Esophagus squamous epithelium (tissue), 5 donors: ENCODE data around the gene PEX14. TPM values are rescaled to one million over a fixed set of nuclear protein-coding genes. Genes with fewer than 3 reads are reported as not detected.

ENCODE experiments used
- DNase-seq: peaks from one replicate; lab custom pipeline; 2025; lab: John Stamatoyannopoulos, UW
- H3K27ac ChIP-seq, 4 donors: fragments of 200-600 bp; sonication (generic); one replicate each; pipeline ENCODE4 v1.5.1; 2016 to 2019; ENCODE audit warnings: mild to moderate bottlenecking in 1 of 4
- H3K27me3 ChIP-seq, 4 donors: fragments of 200-600 bp; sonication (generic); 1 replicate in 3 of 4; 2 replicates in 1 of 4; pipeline versions ENCODE4 v1.5.1 to v1.6.0; 2017 to 2021; ENCODE audit warnings: antibody characterized with exemption in 1 of 4
- H3K36me3 ChIP-seq, 3 donors: fragments of 200-600 bp; sonication (generic); one replicate each; pipeline ENCODE4 v1.5.1; 2016 to 2019
- H3K4me1 ChIP-seq, 3 donors: fragments of 200-600 bp; sonication (generic); one replicate each; pipeline ENCODE4 v1.5.1; 2017 to 2019
- H3K4me3 ChIP-seq, 4 donors: fragments of 200-600 bp; sonication (generic); 1 replicate in 3 of 4; 2 replicates in 1 of 4; pipeline ENCODE4 v1.5.1; 2016 to 2019; ENCODE audit warnings: mild to moderate bottlenecking in 2 of 4, moderate library complexity in 1 of 4
- H3K9me3 ChIP-seq, 3 donors: fragments of 200-600 bp; sonication (generic); one replicate each; pipeline ENCODE4 v1.5.1; 2016 to 2019
- CTCF ChIP-seq, 6 experiments: fragments of 450-650 bp in 4 of 6; fragments of 200-600 bp in 2 of 6; sonication (generic) in 2 of 6; IDR thresholded peaks; one replicate each; pipeline ENCODE4 v1.5.1; 2016 to 2019; ENCODE audit warnings: antibody characterized with exemption in 6 of 6, mild to moderate bottlenecking in 4 of 6, moderate library complexity in 4 of 6
- POLR2A ChIP-seq, 4 donors: fragments of 450-650 bp; IDR thresholded peaks; one replicate each; pipeline ENCODE4 v1.6.1; 2017; ENCODE audit warnings: antibody characterized with exemption in 4 of 4, mild to moderate bottlenecking in 4 of 4, moderate library complexity in 3 of 4
- WGBS, 2 donors: methylation state at CpG; one replicate each; pipeline ENCODE4 v1.1.5; 2018; 5-methylcytosine and 5-hydroxymethylcytosine counted together
- intact Hi-C: fragments of 100-400 bp; cut with DNase I; formaldehyde crosslinking; loops from one replicate; pipeline ENCODE4 v1.15.0; 2022
- total RNA-seq, 4 donors: library from RNA; depleted of rRNA; stranded (reverse); fragments of >200 nt; gene quantifications; one replicate each; pipeline ENCODE4 v1.1.0, GENCODE V29; 2016
- donor health status: DM: yes; HTN: yes; CAD: no.

Gene PEX14
- total RNA-seq, 4 donors from 2014 or later, result 9.4 to 22.9 (median 15.2) TPM

GRCh38 chr1:10635085-10635896 is 160.5 kb downstream of the PEX14 start:
- Histone ChIP-seq H3K27me3 (peaks cover 0 to 5% (median 0%) of the 10 kb centered on the region in 4 donors), H3K4me3 (peak overlapping the region in 2 of 4 donors; percentile 18 to 36), H3K36me3 (peaks cover 0 to 53% (median 6%) of the 10 kb centered on the region in 3 donors), H3K27ac (peak overlapping the region; percentile 82 to 93 (median 90)), H3K4me1 (peaks cover 36 to 92% (median 46%) of the 10 kb centered on the region in 3 donors), H3K9me3 (no peaks in the 10 kb centered on the region)
- intact Hi-C loops, result no loop called here
- TF ChIP-seq CTCF (IDR thresholded peaks at IDR 0.05) (no peak), POLR2A (IDR thresholded peaks at IDR 0.05) (peak in 2 of 4 donors; percentile 24 to 38)
- DNase-seq, result no peak
- WGBS, 2 donors, result 15 to 26% methylated on average over 11 to 15 of the region's 23 CpGs

GRCh38 chr1:10635992-10636391 is 161.2 kb downstream of the PEX14 start:
- 40 to 81% methylated on average over 1 to 6 of the region's 18 CpGs for WGBS, 2 donors
- Histone ChIP-seq H3K27ac (peak overlapping the region; percentile 82 to 93 (median 90)), H3K36me3 (peaks cover 0 to 53% (median 6%) of the 10 kb centered on the region in 3 donors), H3K27me3 (peaks cover 0 to 5% (median 0%) of the 10 kb centered on the region in 4 donors), H3K4me1 (peaks cover 39 to 93% (median 51%) of the 10 kb centered on the region in 3 donors), H3K9me3 (no peaks in the 10 kb centered on the region), H3K4me3 (peak overlapping the region in 2 of 4 donors; percentile 18 to 36)
- DNase-seq, result no peak
- TF ChIP-seq CTCF (IDR thresholded peaks at IDR 0.05) (peak in 1 of 6 experiments; percentile 6), POLR2A (IDR thresholded peaks at IDR 0.05) (no peak)
- intact Hi-C loops, result no loop called here

- intact Hi-C loops, result no loop called here
- peaks cover 39 to 83% (median 44%) of the 10 kb centered on the region in 3 donors for H3K4me1 ChIP-seq
- WGBS, 2 donors, result 30 to 80% methylated on average over 2 of the region's 9 CpGs
Measured at GRCh38 chr1:10637400-10637799, 162.7 kb downstream of the PEX14 start.

GRCh38 chr1:10637834-10638558 is 163.2 kb downstream of the PEX14 start:
- Histone ChIP-seq H3K36me3 (peaks cover 7 to 54% (median 11%) of the 10 kb centered on the region in 3 donors), H3K4me3 (peak overlapping the region in 3 of 4 donors; percentile 26 to 49 (median 37)), H3K27ac (peak overlapping the region; percentile 67 to 92 (median 80)), H3K9me3 (no peaks in the 10 kb centered on the region), H3K27me3 (peaks cover 0 to 5% (median 0%) of the 10 kb centered on the region in 4 donors), H3K4me1 (peaks cover 39 to 78% (median 44%) of the 10 kb centered on the region in 3 donors)
- 30 to 44% methylated on average over 9 to 11 of the region's 29 CpGs for WGBS, 2 donors
- TF ChIP-seq CTCF (IDR thresholded peaks at IDR 0.05), result no peak
- TF ChIP-seq POLR2A (IDR thresholded peaks at IDR 0.05), result no peak
- intact Hi-C loops, result no loop called here
- DNase-seq, result no peak

More at GRCh38 chr1:10637400-10637799, 162.7 kb downstream of the PEX14 start:
- no peak for DNase-seq
- peak overlapping the region; percentile 46 to 92 (median 80) for H3K27ac ChIP-seq
- H3K9me3 ChIP-seq, result no peaks in the 10 kb centered on the region
- no peak for TF ChIP-seq CTCF (IDR thresholded peaks at IDR 0.05)
- TF ChIP-seq POLR2A (IDR thresholded peaks at IDR 0.05), result no peak
- peaks cover 1 to 53% (median 6%) of the 10 kb centered on the region in 3 donors for H3K36me3 ChIP-seq
- no peak overlapping the region for H3K4me3 ChIP-seq
- peaks cover 0 to 5% (median 0%) of the 10 kb centered on the region in 4 donors for H3K27me3 ChIP-seq
